Measurements from ENCODE around the gene ANKRD63.

Gene ANKRD63

DNA sequence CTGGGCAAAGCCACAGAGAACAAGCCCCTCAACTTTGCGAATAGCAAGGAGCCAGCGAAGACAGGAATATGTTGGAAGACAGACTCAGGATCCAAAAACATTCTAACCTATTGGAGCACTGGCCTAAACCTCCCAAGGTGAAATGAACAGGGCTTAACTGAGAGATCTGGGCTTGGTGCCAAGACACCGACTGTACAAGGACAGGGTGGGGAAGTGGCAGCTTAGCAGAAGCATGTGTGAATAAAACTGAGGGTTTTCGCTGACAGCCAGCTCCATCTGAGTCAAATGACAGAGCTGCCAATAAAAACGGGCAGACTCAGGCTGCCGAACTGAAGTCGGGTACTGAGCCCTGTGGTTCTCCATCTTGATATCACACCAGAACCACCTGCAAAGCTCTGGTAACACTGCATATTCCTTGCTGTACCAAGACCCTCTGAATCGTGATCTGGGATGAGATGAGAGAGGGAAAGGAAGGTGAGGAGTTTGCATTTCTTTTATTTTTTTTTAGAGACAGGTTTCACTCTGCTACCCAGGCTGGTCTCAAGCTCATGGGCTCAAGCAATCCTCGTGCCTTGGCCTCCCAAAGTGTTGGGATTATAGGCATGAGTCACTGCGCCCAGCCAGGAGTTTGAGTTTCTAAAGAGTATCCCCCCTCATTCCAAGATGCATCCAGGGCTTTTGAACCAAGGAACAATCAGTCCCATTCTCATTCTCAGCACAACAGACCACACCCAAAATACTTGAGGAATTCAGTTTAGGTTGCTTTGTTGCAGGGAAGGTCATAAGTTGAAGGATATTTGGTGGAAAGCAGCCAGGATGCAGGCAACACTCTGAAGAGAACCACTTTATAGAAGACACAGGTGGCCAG lies 30.9 kb upstream of the ANKRD63 start:
- DNase-seq = peak; percentile 71

DNA sequence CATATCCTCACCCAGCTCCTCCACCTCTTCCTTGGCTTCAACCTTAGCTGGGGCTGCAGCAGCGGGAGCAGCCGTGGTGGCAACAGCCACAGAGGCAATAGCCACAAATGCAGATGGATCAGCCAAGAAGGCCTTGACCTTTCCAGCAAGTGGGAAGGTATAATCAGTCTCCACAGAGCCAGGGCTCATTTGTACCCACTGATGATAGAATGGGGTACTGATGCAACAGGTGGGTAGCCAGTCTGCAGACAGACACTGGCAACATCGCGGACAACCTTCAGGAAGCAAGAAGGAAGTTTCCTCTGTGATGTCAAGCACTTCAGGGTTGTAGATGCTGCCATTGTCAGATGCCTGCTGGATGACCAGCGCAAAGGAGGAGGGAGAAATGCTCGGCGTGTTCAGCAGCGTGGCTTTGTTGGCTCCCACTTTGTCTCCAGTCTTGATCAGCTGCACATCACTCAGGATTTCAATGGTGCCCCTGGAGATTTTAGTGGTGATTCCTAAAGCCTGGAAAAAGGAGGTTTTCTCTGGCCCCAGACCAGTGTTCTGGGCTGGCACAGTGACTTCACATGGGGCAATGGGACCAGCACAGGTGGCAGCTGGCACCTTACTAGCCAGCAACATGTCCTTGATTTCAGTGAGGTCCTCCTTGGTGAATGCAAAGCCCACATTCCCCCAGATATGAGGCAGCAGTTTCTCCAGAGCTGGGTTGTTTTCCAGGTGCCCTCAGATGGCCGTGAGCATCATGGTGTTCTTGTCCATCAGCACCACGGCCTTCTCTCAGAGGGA lies 29.7 kb upstream of the ANKRD63 start:
- no peak for DNase-seq

GRCh38 chr15:40310993-40311392 lies 28.1 kb upstream of the ANKRD63 start:
- DNase-seq = no peak

DNA sequence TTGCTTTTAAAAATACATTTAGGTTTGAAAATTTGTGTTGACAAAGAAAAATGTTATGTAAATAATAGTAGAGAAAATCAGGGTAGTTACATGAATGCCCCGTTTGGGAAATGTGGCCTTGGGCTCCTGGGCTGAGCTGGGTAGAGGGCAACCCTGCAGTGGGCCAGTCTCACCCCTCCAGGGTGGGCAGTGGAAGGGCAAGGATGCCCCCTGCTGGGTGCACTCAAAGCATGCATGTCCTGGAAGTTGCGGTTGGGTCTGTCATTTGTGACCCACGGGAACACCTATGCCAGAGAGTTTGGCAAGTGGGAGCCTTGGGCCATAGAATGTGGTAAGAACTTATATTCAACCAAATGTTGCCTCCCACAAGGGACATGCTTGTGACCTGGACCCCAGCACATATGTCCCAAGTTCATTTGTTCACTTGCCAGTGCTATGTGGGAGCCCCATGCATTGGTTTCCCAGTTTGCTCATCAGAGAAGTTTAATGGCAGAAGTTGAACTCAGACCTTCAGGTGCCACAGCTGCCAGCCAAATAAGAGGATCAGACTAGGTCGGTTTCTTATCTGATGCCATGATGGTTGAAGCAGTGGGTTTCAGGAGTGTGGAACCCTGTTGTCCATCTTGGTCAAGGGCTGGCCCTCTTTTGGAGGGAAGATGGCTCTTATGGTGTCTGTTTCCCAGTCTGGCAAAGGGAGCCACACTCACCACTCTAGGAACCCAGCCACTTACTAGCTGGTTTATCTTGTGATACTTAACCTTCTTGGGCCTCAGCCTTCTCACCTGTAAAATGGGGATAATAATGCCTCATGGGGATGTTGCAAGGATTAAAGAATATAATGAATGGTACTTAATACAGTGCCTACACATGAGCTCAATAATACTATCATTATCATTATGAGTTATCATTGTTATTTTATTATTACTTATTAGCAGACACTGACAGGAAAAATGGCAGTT lies 27.4 kb upstream of the ANKRD63 start:
- peak; percentile 66 for DNase-seq

DNA sequence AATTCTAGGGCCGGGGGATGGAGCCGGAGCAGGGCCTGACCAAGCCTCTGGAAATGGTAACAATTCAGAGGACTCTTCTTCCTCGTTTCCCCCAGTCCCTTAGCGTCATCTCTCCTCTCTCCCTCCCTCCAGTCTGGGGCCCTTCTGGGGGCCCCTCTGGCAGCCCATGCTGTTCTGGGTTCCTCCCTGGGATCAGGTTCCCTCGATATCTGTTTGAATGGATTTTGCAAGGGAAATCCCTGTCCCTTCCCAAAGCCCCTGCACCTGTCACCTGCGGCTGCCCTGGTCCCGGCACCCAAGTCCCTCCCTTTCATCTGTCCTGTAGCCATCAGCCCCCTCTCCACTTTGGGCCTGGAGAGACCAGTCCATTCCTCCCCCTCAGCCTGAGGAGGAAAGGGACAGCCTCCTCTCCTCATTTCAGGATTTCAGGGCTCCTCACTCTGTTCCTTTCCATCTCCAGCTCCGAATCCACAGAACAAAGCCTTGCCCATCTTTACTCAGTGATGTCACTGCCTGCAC lies 26.5 kb upstream of the ANKRD63 start:
- DNase-seq = no peak

DNA sequence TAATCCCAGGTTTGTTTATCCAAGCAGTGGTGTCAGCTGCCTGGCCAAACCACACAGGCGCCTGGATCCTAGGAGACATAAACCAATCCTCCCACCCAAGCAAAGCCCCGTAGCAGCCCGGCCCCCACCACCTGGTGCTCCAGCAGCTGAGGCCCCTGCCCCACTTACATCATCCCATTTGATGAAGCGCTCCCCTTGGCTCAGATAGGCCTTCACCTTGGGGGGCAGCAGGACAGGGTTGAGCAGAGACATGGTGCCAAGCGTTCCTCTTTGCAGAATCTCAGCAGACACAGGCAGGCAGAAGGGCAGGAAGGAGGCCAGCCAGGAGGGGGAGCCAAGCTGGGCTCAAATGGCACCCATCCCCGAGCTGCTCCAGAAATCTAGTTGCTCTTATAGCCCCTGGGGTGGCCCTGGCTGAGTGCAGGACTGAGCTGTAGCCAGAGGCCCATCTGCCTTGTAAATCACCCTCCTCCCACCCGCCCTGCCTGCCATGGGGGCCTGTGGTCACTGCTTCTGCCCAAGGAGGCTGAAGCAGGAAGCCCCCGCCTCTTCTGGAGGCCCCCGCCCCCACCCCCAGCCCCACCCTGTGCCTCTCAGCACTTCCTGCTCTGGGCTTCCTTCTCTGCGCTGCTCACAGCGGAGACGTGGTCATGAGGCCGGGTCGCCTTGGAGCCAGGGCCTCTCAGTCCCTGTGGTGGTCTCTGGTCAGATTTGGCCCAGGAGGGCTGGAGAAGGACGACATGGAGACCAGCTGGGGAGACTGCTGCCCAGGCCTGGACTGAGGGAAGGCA lies 24.8 kb upstream of the ANKRD63 start, which contains the start of gene PLCB2:
TSS of gene PLCB2 (minus strand) at position 515 of the 791 bp plus-strand sequence. CDS start at position 252, 263 bp downstream.
- DNase-seq = peak; percentile 48

- no peak for DNase-seq
Observed at GRCh38 chr15:40306908-40307307, 24.0 kb upstream of the ANKRD63 start.

- no peak for DNase-seq
Observed at GRCh38 chr15:40306371-40306770, 23.5 kb upstream of the ANKRD63 start.

DNA sequence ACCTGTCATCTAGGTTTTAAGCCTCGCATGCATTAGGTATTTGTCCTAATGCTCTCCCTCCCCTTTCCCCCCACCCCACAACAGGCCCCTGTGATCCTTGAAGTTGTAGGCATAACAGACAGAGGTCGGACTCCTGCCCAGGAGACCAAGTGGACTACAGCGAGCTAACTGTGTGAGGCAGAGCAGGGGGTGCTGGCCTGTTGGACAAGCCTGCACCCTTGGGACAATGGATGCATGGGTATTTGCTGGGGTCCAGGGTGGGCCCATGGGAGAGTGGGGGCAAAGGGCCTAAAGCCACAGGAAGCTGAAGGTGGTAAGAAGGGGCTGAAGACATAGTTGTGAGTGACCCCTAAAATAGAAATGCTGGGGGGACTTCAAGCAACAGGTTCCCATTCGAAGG lies 22.4 kb upstream of the ANKRD63 start:
- DNase-seq = no peak

DNA sequence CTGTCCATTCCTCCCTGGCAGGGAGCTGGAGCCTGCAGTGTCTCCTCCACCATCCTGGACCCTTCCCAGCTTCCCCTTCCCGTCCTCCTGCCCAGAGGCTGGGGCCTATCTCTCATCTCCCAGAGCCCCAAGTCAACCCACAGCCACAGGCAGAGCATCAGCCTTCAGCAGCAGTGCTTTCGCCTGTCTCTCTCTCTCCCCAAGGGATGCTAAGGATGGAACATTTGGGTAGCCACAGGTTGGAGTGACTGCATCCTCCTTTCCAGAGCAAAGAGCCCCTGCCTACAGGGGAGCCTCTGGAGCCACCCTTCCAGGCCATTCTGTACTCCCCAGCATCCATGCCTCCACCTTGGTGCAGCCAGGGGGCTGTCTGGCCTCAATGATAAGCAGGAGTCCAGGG lies 20.7 kb upstream of the ANKRD63 start:
- DNase-seq = no peak

GRCh38 chr15:40302981-40303380 lies 20.1 kb upstream of the ANKRD63 start:
- no peak for DNase-seq

DNA sequence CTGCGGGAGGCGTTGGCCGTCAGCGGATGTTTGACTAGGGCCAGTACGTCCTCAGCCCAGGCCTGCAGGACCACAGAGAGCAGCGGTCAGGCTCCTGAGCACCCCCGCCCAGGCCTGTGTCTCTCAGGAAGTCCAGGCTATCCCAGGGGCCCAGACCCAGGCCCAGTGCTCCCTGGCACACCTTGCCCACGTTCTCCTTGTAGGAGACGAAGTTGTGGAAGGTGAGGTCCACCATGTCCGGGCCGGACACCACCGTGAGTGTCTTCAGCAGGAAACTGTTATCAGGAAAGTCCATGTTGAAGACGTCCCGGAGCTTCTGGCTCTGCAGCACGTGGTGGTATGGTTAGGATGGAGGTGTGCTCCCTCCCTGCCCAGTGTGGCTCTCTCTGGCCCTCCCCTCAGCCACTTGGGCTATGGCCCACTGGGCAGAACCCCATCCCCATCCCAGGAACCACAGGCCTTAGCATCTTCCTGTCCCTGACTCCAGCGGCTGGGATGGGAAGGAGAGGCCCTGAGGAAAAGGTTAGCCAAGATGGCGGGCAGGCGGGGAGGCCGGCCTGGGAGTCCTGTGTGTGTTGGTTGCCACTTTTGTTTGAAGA lies 19.5 kb upstream of the ANKRD63 start:
- no peak for DNase-seq

GRCh38 chr15:40301467-40302179 lies 18.8 kb upstream of the ANKRD63 start:
- DNase-seq = no peak

- no peak for DNase-seq
Observed at GRCh38 chr15:40300771-40301170, 17.9 kb upstream of the ANKRD63 start.

GRCh38 chr15:40300367-40300766 lies 17.5 kb upstream of the ANKRD63 start:
- DNase-seq = no peak

GRCh38 chr15:40298216-40298935 lies 15.5 kb upstream of the ANKRD63 start:
- DNase-seq = no peak

- DNase-seq = no peak
Observed at GRCh38 chr15:40297356-40297755, 14.5 kb upstream of the ANKRD63 start.

DNA sequence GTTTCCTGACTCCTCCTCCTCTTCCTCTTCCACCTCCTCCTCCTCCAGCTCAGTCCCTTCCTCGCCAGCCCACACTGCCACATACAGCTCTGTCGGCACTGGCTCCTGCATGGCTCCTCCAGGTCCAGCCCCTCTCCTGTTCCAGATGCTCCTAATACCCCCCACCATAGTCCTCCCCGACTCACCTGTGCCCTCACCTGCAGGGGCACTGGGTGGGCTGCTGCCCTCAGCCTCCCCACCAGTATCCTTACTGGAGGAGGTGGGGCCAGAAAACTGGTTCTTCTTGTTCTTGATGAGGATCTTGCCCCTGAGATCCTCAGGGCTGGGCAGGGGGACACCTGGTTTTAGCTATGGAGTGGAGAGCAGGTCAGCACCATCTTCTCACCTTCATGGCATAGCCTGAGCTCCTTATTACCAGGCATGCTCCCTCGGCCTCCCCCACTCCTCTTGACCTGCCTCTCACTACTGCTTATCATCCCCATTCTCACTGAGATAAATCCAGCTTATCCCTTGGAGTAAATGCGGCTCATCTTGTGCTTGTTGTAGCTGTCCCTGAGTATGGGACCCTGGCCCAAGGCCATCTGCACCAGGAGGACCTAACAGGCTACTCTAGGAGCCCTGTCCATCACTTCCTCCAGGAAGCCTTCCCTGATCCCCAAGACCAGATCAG lies 13.8 kb upstream of the ANKRD63 start:
- DNase-seq = peak; percentile 26

DNA sequence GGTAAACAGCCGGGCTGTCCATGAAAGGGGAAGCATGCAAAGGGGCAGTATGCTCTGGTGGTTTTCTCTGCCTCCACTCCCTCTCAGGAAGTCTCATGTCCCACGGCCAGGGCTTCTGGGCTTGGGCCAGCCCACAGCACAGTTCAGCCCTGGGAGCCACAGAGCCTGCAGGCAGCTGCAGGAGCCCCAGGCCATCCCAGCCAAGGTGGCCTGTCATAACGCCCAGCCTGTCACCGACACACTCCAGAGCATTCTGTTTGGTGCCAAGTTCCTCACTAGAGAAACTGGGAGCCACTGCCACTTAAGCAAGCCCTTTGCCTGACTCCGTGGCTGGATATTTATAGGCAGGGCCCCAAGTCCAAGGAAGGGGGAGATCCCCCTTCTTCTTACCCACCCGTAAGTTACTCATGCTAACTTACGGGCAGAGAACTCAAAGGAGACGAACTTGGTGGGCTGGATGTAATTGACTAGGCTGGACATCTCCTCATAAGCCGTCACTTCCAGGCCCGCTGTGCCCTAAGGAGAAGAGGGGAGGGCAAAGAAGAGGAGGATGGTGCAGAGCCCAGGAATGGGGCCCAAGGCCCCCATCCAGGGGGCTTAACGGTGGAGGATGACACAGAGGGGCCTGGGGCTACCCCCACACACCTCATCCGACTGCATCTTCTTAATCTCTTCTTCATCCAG lies 13.2 kb upstream of the ANKRD63 start:
- no peak for DNase-seq

All from DMS53 (cell line).